Aorta (tissue), 5 donors: ENCODE data around the gene PRKAB1. TPM values are rescaled to one million over a fixed set of nuclear protein-coding genes. Genes with fewer than 3 reads are reported as not detected.
"Not testable (repeated sequence)": the region's sequence is repeated elsewhere in the genome, so short reads cannot be mapped to it uniquely, and the experiment has no call there.

Experiments
- ATAC-seq: fragments of 200-7000 bp; cut with Tn5 transposase; one replicate; pipeline ENCODE4 v1.9.1; 2022; ENCODE audit warnings: moderate library complexity; ENCODE audit not compliant: low FRiP score
- DNase-seq, 2 donors: peaks; one replicate each; pipeline ENCODE4 v3.0.0-alpha.2; 2020
- H3K27ac ChIP-seq, 2 donors: one replicate each; pipeline ENCODE4 v1.5.1; 2013; ENCODE audit warnings: low read length in 2 of 2, mild to moderate bottlenecking in 2 of 2, moderate library complexity in 2 of 2, control low read depth in 1 of 2, inconsistent platforms in 1 of 2, low read depth in 1 of 2
- H3K27me3 ChIP-seq, 2 donors: one replicate each; pipeline ENCODE4 v1.6.1; 2013; ENCODE audit warnings: control low read depth in 1 of 2, low read length in 1 of 2, mild to moderate bottlenecking in 1 of 2, moderate library complexity in 1 of 2; ENCODE audit not compliant: insufficient read depth in 2 of 2, control insufficient read depth in 1 of 2
- H3K36me3 ChIP-seq, 2 donors: one replicate each; pipeline ENCODE4 v1.6.1; 2013; ENCODE audit warnings: control low read depth in 1 of 2, low read length in 1 of 2, mild to moderate bottlenecking in 1 of 2; ENCODE audit not compliant: insufficient read depth in 2 of 2, control insufficient read depth in 1 of 2
- H3K4me1 ChIP-seq, 2 donors: one replicate each; pipeline ENCODE4 v1.6.1; 2013; ENCODE audit warnings: low read length in 2 of 2, control low read depth in 1 of 2, mild to moderate bottlenecking in 1 of 2, moderate library complexity in 1 of 2; ENCODE audit not compliant: insufficient read depth in 2 of 2, control insufficient read depth in 1 of 2
- H3K4me3 ChIP-seq, 2 donors: one replicate each; pipeline ENCODE4 v1.5.1; 2013; ENCODE audit warnings: low read length in 2 of 2, control low read depth in 1 of 2, mild to moderate bottlenecking in 1 of 2
- H3K9me3 ChIP-seq: one replicate; pipeline ENCODE4 v1.6.1; 2013; ENCODE audit warnings: mild to moderate bottlenecking, low read length; ENCODE audit not compliant: control insufficient read depth
- WGBS, 2 donors: extraction: QIAGEN DNeasy Blood & Tissue Kit; methylation state at CpG; one replicate each; pipeline ENCODE4 v1.1.7; 2013; 5-methylcytosine and 5-hydroxymethylcytosine counted together
- intact Hi-C, 2 donors: fragments of 100-400 bp; cut with DNase I; formaldehyde crosslinking; loops; one replicate each; pipeline versions ENCODE4 v1.14.2 to v1.15.0; 2022
- polyA plus RNA-seq, 2 donors: library from polyadenylated mRNA; stranded (reverse); fragments of 200-250 nt; gene quantifications; one replicate each; pipeline ENCODE4 v1.2.3, GENCODE V29; 2013
- total RNA-seq, 2 donors: library from RNA; stranded (reverse); fragmentation: NEBNext Ultra II Directional; extraction: Animal tissue kit (Norgen Biotek cat#: 25700); gene quantifications; one replicate each; pipeline ENCODE4 v1.2.1, GENCODE V29; 2021
- donor health status: healthy with polysubstance abuse.
- donor health status: Bipolar disorder and iron deficiency.
- donor health status: DM: no; HTN: no; CAD: no.
- donor health status: DM: no; HTN: no; CAD: no.
- donor health status: DM: yes; HTN: yes; CAD: no.

Gene PRKAB1
- total and polyA plus RNA-seq, 4 donors = 8.8 to 27.0 (median 25.3) TPM

DNA sequence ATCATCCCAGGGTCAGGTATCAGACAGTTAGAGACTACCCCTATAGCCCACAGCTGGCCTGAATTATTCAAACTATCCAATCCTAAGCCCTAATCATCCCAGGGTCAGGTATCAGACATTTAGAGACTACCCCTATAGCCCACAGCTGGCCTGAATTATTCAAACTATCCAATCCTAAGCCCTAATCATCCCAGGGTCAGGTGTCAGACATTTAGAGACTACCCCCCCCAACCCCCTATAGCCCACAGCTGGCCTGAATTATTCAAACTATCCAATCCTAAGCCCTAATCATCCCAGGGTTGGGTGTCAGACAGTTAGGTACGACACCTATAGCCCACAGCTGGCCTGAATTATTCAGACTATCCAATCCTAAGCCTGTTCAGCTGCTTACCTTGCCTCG lies 10.9 kb upstream of the PRKAB1 start:
- intact Hi-C loops = not testable (repeated sequence)

DNA sequence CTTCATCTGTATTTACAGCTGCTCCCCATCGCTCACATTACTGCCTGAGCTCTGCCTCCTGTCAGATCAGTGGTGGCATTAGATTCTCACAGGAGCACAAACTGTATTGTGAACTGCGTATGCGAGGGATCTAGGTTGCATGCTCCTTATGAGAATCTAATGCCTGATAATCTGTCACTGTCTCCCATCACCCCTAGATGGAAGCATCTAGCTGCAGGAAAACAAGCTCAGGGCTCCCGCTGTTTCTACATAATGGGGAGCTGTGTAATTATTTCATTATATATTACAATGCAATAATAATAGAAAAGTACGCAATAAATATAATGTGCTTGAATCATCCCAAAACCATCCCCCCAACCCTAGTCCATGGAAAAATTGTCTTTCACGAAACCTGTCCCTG lies 9.8 kb upstream of the PRKAB1 start:
- H3K36me3 ChIP-seq, intact Hi-C loops, H3K27me3 ChIP-seq, H3K4me1 ChIP-seq, DNase-seq, H3K4me3 ChIP-seq, H3K9me3 ChIP-seq, ATAC-seq, H3K27ac ChIP-seq: not testable (repeated sequence)
- 89 to 90% methylated on average over 6 of the region's 6 CpGs for WGBS, 2 donors

More for the DNA sequence above, 10.9 kb upstream of the PRKAB1 start:
- ATAC-seq, H3K27me3 ChIP-seq, H3K36me3 ChIP-seq, DNase-seq, H3K27ac ChIP-seq, H3K9me3 ChIP-seq, H3K4me1 ChIP-seq, H3K4me3 ChIP-seq: not testable (repeated sequence)
- WGBS, 2 donors = 74 to 79% methylated on average over 2 of the region's 2 CpGs

DNA sequence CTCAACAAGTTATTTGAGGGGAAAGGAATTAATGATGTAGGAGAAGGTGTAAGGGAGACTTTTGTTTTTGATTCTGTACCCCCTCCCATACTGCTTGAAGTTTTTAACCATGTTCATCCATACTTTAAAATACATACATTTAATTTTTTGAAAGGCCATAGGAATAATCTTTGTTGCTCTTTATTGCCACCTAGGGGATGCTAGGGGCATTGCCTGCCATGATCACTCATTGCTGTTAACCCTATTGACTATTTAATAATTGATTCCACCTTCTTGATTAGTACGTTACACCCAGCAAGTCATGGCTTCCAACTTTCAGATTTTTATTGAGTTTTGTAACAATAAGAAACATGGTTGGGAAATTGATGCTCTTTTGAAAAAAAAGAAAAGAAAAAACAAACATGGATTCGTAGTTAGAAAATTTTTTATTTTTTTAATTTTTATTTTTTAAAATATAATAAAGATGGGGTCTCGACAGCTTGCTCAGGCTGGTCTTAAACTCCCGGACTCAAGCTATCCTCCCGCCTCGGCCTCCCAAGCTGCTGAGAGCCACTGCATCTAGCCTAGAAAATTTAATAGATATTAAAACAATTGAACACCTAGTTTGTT lies 8.5 kb upstream of the PRKAB1 start:
- no peak for ATAC-seq
- WGBS, 2 donors = 31 to 35% methylated on average over 6 of the region's 6 CpGs

DNA sequence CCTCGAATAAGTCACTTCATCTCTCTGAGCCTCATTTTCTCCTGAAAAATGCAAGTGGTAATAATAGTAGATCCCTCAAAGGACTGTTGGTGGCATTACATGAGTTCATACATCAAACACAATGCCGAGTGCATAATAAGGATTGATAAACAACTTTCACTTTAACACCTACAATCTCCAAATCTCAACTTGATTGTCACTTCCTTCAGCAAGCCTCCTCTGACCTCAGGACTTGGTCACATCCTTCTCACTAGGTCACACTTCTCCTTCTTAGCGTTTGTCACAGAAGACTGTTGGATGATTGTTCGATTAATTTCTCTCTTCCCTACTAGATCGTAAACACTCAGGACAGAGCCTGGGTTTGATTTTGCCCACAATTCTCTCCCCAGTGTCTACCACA lies 7.9 kb upstream of the PRKAB1 start:
- H3K27me3 ChIP-seq = no peaks in the 10 kb centered on the region
- no peaks in the 10 kb centered on the region for H3K4me1 ChIP-seq
- DNase-seq (no peak), ATAC-seq (no peak)
- no peaks in the 10 kb centered on the region for H3K9me3 ChIP-seq
- H3K4me3 ChIP-seq = no peak overlapping the region
- no peak overlapping the region for H3K27ac ChIP-seq
- no peaks in the 10 kb centered on the region for H3K36me3 ChIP-seq
- 79 to 86% methylated on average over 5 of the region's 5 CpGs for WGBS, 2 donors
- intact Hi-C loops = no loop called here

More for the DNA sequence above, 8.5 kb upstream of the PRKAB1 start:
- H3K27me3 ChIP-seq = no peaks in the 10 kb centered on the region
- no peaks in the 10 kb centered on the region for H3K36me3 ChIP-seq
- H3K27ac ChIP-seq = no peak overlapping the region
- no peaks in the 10 kb centered on the region for H3K4me1 ChIP-seq
- DNase-seq = no peak
- no peak overlapping the region for H3K4me3 ChIP-seq
- peaks cover 1% of the 10 kb centered on the region for H3K9me3 ChIP-seq
- intact Hi-C loops = no loop called here

DNA sequence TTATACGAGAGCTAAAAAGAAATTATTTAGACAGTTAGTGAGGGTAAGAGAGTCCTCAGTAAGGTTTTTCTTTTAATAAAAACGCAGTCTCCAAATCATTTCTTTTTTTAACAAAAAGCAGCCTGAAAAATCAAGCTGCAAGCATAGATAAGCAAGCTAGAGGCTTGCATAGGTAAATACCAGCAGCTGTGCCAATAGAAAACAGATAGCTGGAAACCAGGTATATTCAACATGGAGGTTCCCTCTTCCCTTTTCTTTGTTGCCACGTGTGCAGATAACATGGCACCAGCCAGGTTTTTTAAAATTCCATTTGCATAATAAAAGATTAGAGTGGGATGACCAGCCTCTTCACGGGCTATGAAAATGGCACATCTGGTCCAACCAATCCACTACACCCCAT lies 6.1 kb upstream of the PRKAB1 start:
- ATAC-seq (no peak), DNase-seq (no peak)
- Histone ChIP-seq H3K27me3 (no peaks in the 10 kb centered on the region), H3K27ac (no peak overlapping the region), H3K4me1 (no peaks in the 10 kb centered on the region), H3K4me3 (no peak overlapping the region), H3K36me3 (no peaks in the 10 kb centered on the region), H3K9me3 (no peaks in the 10 kb centered on the region)
- WGBS, 2 donors = 52 to 60% methylated on average over 4 of the region's 4 CpGs
- intact Hi-C loops = no loop called here

DNA sequence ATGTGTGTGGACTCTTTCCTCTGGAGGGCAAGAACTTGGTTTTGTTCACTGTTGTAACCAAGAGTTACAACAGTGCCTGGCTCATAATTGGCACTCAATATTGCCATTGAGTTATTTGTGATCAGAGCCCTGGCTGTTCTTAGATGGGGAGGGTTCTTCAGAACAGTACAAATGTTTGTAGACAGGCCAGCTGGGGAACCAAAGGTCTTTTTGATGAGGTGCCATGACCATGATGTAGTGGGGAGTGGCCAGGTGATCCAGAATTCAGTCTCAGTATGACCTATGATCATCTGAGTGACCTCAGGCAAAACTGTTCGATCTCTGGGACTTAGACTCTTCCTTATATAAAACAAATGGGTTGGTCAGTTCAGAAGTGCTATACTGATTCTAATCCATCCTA lies 3.3 kb upstream of the PRKAB1 start:
- H3K9me3 ChIP-seq = no peaks in the 10 kb centered on the region

DNA sequence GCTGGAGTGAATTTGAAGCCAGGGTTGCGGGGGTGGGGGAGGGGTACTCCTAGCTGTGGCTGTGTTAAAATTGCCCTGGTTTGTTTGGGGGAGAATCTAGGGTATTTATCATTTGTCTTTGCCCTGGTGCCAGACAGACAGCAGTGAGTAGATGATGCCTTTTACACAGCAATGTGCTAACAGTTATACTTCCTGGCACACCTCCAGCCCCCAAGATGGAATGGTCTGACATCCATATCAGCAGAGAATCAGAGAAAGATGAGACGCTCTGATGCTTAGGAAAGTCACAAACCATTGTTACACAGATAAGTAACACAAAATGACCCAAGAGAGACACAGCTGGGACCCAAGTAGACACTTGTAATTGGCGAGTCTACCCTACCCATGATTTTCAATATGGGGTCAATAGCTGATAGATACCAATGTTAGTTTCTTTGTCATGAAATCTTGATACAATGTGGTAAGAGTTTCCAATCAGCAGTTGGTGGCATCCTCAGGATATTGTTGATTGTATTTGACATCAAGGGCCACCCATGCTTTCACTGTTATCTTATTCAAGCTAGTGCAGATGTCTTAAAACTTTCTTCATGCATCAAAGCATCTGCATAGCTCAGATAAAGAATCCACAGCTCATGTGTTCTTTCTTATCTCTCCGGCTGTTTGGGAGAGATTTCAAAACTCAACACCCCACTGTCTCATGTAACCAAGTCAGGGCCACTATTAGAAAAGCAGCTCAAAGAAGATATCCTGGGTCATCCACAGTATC lies 2.6 kb upstream of the PRKAB1 start:
- Histone ChIP-seq H3K4me1 (no peaks in the 10 kb centered on the region), H3K36me3 (no peaks in the 10 kb centered on the region), H3K4me3 (no peak overlapping the region), H3K27ac (no peak overlapping the region), H3K27me3 (no peaks in the 10 kb centered on the region), H3K9me3 (no peaks in the 10 kb centered on the region)
- ATAC-seq (no peak), DNase-seq (no peak)
- intact Hi-C loops = no loop called here
- WGBS, 2 donors = 90 to 92% methylated on average over 4 of the region's 4 CpGs

More for the DNA sequence above, 3.3 kb upstream of the PRKAB1 start:
- Histone ChIP-seq H3K4me1 (no peaks in the 10 kb centered on the region), H3K36me3 (no peaks in the 10 kb centered on the region), H3K4me3 (no peak overlapping the region), H3K27ac (no peak overlapping the region), H3K27me3 (no peaks in the 10 kb centered on the region)
- DNase-seq (no peak), ATAC-seq (no peak)
- WGBS, 2 donors = 76 to 81% methylated on average over 1 of the region's 1 CpG
- intact Hi-C loops = no loop called here

DNA sequence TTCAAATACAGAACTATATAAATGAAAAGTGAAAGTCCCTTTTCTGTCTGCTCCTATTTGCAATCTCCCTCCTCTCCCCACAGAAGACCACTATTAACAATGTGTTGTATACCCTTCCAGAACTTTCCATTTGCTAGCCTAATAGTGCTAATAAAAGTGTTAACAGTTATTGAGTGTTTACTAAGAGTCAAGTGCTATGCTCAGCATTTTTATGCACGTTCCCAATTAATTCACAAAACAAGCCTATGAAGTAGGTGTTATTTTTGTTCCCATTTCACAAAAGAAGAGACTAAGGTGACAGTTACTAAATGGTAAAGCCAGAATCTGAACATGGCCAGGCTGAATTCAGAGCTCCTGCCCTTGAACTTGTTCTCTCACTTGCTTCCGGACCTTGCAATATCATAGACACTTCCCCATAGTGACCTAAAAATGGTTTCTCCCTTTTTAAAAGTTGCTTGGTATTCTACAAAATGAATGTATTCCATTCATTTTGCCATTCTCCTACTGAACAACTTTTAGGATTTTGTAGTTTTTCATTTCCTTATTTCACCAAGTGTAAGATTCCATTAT lies 1.6 kb upstream of the PRKAB1 start:
- DNase-seq = no peak
- H3K36me3 ChIP-seq = no peaks in the 10 kb centered on the region
- H3K4me3 ChIP-seq = no peak overlapping the region
- ATAC-seq = no peak
- no peaks in the 10 kb centered on the region for H3K4me1 ChIP-seq
- no peaks in the 10 kb centered on the region for H3K27me3 ChIP-seq
- 69 to 82% methylated on average over 2 of the region's 2 CpGs for WGBS, 2 donors
- H3K9me3 ChIP-seq = no peaks in the 10 kb centered on the region
- no peak overlapping the region for H3K27ac ChIP-seq
- intact Hi-C loops = no loop called here
